Activated CD4-positive, alpha-beta T cell treated with anti-CD3 and anti-CD28 coated beads, Interleukin-2, Interleukin-6, amounts not matched to agents 100 ng/mL and 50 ng/mL, durations not matched to agents 16 hours and 8 hours (primary cell): ENCODE measurements around the gene TUBB3.
A peak's percentile ranks its signal among the peaks of the same experiment; 100 is the strongest.
"Not testable (repeated sequence)": the region's sequence is repeated elsewhere in the genome, so short reads cannot be mapped to it uniquely, and the experiment has no call there.

ENCODE experiments used
- DNase-seq: peaks from one replicate; pipeline ENCODE4 v3.0.0-alpha.2; 2020

The TUBB3 gene

DNA sequence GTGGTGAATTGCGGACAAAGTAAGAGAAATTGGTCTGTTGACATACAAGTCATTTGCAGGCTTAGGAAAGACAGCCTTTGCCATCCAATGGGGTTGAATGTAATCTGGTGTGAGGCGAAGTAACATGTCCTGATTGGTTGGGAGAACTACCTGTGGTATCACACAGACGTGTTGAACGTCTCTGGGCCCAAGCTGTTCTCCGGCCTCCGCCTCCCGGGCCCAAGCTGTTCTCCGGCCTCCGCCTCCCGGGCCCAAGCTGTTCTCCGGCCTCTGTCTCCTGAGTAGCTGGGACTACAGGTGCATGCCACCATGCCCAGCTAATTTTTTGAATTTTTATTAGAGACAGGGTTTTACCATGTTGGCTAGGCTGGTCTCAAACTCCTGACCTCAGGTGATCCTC, 44.9 kb downstream of the TUBB3 start:
- DNase-seq = not testable (repeated sequence)

GRCh38 chr16:89969741-89970410, 46.7 kb downstream of the TUBB3 start:
- DNase-seq = no peak

GRCh38 chr16:89971495-89972243, 48.5 kb downstream of the TUBB3 start:
- no peak for DNase-seq

DNA sequence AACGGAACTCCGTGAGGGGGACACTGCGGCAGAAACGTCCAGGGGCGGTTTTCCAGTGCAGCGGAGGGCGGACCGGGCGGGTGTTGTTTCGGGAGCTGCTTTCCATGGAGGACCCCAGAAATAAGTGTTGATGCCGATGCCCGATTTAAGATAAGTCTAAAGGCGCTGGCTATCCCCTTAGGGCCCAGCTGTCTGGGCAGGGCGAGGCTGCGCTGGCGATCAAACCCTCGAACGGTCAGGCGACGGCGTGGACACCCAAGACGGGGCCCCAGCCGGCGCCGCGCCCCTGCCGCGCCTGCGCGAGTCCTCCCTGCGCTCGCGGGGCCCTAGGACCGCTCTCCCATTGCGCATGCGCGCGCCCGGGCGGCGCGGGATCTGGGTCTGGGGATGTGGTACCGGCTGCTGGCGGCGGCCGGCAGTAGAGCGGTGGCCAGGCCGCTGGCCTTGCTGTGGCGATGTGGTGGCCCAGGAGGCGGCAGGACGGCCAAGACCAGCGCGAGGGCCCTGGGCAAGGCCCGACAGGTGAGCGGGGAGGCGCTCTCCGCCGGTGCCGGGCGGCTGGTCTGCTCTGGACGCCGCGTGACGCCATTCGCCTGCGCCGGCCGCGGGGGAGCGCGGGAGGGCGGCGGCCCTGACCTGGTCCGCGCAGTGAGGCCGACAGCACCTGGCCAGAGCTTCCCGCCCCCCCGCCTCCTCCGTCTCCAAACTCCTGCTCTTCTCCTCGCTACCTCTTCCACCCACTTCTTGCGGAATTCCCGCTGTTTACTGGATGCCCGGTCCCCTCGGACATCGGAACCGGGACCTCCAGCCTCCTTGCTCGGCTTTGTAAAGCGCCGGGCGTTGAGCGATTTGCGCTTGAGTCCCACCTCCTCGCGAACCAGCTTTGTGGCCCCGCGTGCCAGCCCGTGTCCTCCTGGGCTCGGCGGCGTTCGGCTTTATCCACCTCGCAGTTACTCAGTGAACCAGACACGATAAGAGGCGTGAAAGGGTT, 49.4 kb downstream of the TUBB3 start:
- DNase-seq = peak; percentile 96

DNA sequence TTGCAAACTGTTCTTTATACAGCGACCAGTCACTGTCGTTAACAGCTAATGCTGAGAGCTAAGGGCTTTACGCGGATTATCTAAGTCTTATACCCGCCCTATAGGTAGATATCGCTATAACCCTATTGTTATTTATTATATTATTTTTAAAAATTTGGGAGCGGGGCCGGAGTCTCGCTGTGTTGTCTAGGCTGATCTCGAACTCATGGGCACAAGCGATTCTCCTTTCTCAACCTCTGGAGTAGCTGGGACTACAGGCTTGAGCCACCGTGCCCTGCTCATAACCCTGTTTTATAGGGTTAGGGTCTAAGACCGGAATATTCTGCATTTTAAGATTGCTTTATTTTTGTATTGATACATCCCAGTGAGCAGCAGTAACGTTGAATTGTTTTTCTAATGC, 50.1 kb downstream of the TUBB3 start:
- no peak for DNase-seq

DNA sequence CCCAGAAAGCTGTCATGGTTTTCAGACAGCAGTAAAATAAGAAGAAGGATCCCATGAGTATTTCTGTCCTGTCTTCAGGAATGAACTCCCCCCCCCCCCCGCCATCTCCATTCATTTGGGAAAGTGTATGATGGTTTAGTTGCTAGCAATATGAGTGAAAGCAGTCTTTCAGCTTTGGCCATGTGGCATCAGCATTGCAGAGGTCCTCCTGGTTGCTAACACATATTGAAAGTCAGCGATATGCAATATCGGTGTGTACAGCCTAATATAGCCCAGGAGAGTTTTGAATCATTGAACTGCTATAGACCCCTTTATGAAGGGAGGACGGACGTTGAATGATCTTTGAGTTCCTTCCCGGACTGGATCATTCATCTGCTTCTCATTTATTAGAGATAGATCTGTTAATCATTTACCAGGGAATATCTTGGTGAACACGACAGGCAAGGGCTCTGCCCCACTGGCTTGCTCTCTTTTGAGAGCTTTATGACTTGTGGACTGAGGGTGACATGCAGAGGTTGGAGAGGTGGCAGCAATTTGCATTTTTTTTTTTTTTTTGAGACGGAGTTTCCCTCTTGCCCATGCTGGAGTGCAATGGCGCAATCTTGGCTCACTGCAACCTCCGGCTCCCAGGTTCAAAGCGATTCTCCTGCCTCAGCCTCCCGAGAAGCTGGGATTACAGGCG, 50.7 kb downstream of the TUBB3 start:
- peak; percentile 35 for DNase-seq

DNA sequence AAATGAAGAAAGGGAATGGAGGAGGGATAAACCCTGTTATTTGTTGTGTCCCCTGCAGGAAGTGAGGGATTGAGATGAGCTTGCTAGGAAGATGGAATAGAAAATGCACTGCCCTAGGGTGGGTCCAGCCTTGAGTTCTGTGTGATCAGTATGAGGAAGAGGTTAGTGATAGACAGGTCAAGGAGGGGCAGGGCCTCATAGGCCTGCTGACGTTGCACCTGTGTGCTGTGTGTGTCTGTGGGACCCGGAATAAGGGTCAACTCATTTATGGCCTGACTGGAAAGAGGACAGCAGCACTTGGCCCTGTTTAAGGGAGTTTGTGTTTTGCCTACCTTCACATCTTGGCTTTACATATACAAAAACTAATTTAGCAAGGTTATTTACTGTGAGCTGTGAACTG, 51.7 kb downstream of the TUBB3 start:
- DNase-seq = no peak

DNA sequence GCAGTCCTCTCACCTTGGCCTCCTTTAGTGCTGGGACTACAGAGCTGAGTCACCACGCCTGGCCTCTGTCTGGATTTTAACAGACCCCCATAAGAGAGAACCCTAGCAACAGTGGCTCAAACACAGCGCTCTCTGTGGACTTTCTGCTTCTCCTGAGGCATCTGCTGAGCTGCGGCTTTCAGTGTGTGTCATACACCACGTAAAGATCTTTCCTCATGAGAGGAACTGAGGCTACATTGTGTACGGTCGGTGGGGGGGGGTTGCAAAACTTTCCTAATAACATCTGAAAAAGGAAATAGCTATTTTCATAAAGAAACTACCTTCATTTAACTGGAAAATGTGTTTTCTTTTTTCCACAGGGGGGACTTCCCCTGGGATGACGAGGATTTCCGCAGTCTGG, 58.3 kb downstream of the TUBB3 start:
- peak; percentile 77 for DNase-seq

- no peak for DNase-seq
Observed at GRCh38 chr16:89982318-89982717, 59.2 kb downstream of the TUBB3 start.

GRCh38 chr16:89983536-89983935, 60.4 kb downstream of the TUBB3 start:
- peak; percentile 76 for DNase-seq

GRCh38 chr16:89984216-89984615, 61.1 kb downstream of the TUBB3 start:
- DNase-seq = peak; percentile 58

DNA sequence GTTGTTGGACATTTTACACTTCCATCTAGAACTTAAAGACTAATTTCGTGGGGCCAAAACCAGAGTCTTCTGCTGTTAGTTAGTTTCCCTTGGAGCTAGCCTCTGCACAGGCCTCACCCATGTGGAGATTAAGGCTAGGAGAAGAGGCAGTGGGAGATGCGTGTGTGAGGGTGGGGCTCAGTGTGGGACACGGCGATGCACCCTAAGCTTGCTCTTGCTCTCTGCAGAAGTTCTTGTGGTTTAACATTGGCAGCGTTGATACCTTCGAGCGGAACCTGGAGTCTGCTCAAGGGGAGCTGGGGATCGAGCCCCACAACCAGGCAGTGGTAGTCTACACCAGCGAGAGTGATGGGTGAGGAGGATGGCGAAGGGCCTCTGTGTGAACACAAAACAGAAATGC, 62.1 kb downstream of the TUBB3 start:
- DNase-seq = no peak
